ENCODE data around the gene ARGLU1. TPM values are rescaled to one million over a fixed set of nuclear protein-coding genes. Genes with fewer than 3 reads are reported as not detected.

ARGLU1 gene
- total RNA-seq, 1 donor from 2014 or later, result 56.9 TPM

DNA sequence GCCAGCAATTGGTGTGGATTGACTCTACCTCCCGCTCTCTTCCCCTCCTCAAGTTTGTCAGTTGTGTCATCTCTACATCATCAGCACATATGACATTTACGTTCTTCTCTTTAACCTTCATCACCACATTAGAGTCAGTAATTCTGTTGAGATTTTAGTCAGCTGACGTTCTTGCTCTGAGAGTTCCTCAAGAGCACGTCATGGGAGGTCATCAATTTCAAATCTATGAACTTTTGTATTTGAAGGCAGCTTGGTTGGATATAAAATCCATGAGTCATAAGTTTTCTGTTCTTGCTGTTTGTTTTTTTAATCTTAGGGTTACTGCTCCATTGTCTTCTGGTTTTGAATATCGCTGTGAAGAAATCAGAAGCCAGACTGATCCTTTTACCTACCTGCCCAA is 21.8 kb upstream of the ARGLU1 start:
- DNase-seq (ENCODE audit: low read depth) (no peak), FAIRE-seq (no peak)
- peaks cover 5% of the 10 kb centered on the region for H3K27me3 Mint-ChIP-seq (ENCODE audit: low read depth, unreplicated experiment)
- Histone ChIP-seq H2AFZ (ENCODE audit: low read depth, low read length) (no peak overlapping the region), H3K27me3 (ENCODE audit: insufficient read depth, low read length) (no peaks in the 10 kb centered on the region), H3K9ac (ENCODE audit: low read length) (no peak overlapping the region), H3K9me3 (ENCODE audit: insufficient read depth, low read depth, low read length) (peaks cover 3% of the 10 kb centered on the region), H3K4me1 (ENCODE audit: insufficient read depth, low read length) (no peaks in the 10 kb centered on the region), H3K4me2 (ENCODE audit: low read length) (no peak overlapping the region), H3K36me3 (ENCODE audit: insufficient read depth, low read length) (no peaks in the 10 kb centered on the region), H3K27ac (ENCODE audit: low read depth, low read length) (no peak overlapping the region), H4K20me1 (ENCODE audit: insufficient read depth, low read length) (no peaks in the 10 kb centered on the region), H3K4me3 (ENCODE audit: insufficient read depth, low read depth, low read length) (no peak overlapping the region), H3K79me2 (ENCODE audit: insufficient read depth, low read length) (no peaks in the 10 kb centered on the region)
- H3K4me3 Mint-ChIP-seq (ENCODE audit: unreplicated experiment), result no peak overlapping the region
- H3K9me3 Mint-ChIP-seq (ENCODE audit: unreplicated experiment), result peaks cover 15% of the 10 kb centered on the region
- no peak overlapping the region for H3K27ac Mint-ChIP-seq (ENCODE audit: unreplicated experiment)
- H3K4me1 Mint-ChIP-seq (ENCODE audit: low read depth, unreplicated experiment), result no peaks in the 10 kb centered on the region
- H3K36me3 Mint-ChIP-seq (ENCODE audit: low read depth, unreplicated experiment), result no peaks in the 10 kb centered on the region
- no peak for TF ChIP-seq EZH2 (IDR thresholded peaks at IDR 0.05; ENCODE audit: insufficient read depth, low read length)
- TF ChIP-seq CTCF (IDR thresholded peaks at IDR 0.05; ENCODE audit: insufficient read depth, low read depth, low read length), result no peak

DNA sequence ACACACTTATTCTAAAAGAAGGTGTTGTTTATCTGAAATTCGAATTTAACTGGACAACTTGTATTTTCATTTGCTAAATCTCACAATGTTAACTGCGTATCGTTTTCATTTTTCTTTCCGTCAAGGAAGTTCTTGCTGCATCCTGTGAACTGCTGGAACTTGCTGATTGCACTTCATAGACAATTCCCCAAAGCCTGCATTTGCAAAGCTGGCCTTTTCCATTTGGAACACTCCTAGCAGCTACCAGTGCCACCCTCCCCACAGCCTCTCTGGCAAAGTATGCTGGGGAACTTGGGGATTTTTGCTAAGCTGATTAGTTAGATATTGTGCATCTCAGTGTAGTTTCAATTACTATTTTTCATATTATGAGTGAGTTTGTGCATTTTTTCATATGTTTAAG is 20.4 kb upstream of the ARGLU1 start:
- no peaks in the 10 kb centered on the region for H3K36me3 ChIP-seq (ENCODE audit: insufficient read depth, low read length)
- no peak overlapping the region for H3K27ac Mint-ChIP-seq (ENCODE audit: unreplicated experiment)
- no peak overlapping the region for H3K4me2 ChIP-seq (ENCODE audit: low read length)
- TF ChIP-seq EZH2 (IDR thresholded peaks at IDR 0.05; ENCODE audit: insufficient read depth, low read length), result no peak
- no peak for TF ChIP-seq CTCF (IDR thresholded peaks at IDR 0.05; ENCODE audit: insufficient read depth, low read depth, low read length)
- no peaks in the 10 kb centered on the region for H3K4me1 ChIP-seq (ENCODE audit: insufficient read depth, low read length)
- H3K9ac ChIP-seq (ENCODE audit: low read length), result no peak overlapping the region
- H3K4me1 Mint-ChIP-seq (ENCODE audit: low read depth, unreplicated experiment), result no peaks in the 10 kb centered on the region
- H3K4me3 Mint-ChIP-seq (ENCODE audit: unreplicated experiment), result no peak overlapping the region
- H3K27ac ChIP-seq (ENCODE audit: low read depth, low read length), result no peak overlapping the region
- no peak overlapping the region for H3K4me3 ChIP-seq (ENCODE audit: insufficient read depth, low read depth, low read length)
- FAIRE-seq (no peak), DNase-seq (ENCODE audit: low read depth) (no peak)
- no peaks in the 10 kb centered on the region for H4K20me1 ChIP-seq (ENCODE audit: insufficient read depth, low read length)
- peaks cover 16% of the 10 kb centered on the region for H3K9me3 Mint-ChIP-seq (ENCODE audit: unreplicated experiment)
- H3K9me3 ChIP-seq (ENCODE audit: insufficient read depth, low read depth, low read length), result peaks cover 3% of the 10 kb centered on the region
- H3K27me3 ChIP-seq (ENCODE audit: insufficient read depth, low read length), result no peaks in the 10 kb centered on the region
- no peaks in the 10 kb centered on the region for H3K36me3 Mint-ChIP-seq (ENCODE audit: low read depth, unreplicated experiment)
- no peaks in the 10 kb centered on the region for H3K79me2 ChIP-seq (ENCODE audit: insufficient read depth, low read length)
- H2AFZ ChIP-seq (ENCODE audit: low read depth, low read length), result no peak overlapping the region
- H3K27me3 Mint-ChIP-seq (ENCODE audit: low read depth, unreplicated experiment), result peaks cover 5% of the 10 kb centered on the region

DNA sequence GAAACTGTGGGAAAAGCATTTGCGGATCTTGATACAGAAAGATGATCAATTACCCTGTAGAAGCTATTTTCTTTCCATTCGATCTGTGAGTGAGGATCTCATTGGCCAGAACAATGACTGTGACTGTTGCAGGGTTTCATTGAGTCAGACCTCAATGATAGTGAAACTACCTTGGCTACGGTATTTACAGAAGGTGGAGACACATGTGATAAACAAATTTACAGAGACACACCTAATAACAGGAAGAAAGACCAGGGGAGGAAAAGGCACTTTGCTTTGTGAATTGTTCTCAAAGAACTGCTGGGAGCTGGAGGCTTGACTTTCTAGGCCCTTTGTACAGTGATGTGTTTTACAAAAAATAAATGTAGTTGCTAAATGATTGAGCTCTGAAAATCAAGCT is 19.9 kb upstream of the ARGLU1 start:
- Histone ChIP-seq H3K9ac (ENCODE audit: low read length) (no peak overlapping the region), H3K36me3 (ENCODE audit: insufficient read depth, low read length) (no peaks in the 10 kb centered on the region), H3K27me3 (ENCODE audit: insufficient read depth, low read length) (no peaks in the 10 kb centered on the region), H3K4me3 (ENCODE audit: insufficient read depth, low read depth, low read length) (no peak overlapping the region), H3K4me1 (ENCODE audit: insufficient read depth, low read length) (no peaks in the 10 kb centered on the region), H4K20me1 (ENCODE audit: insufficient read depth, low read length) (no peaks in the 10 kb centered on the region), H3K27ac (ENCODE audit: low read depth, low read length) (no peak overlapping the region), H3K79me2 (ENCODE audit: insufficient read depth, low read length) (no peaks in the 10 kb centered on the region), H3K4me2 (ENCODE audit: low read length) (no peak overlapping the region), H3K9me3 (ENCODE audit: insufficient read depth, low read depth, low read length) (peaks cover 3% of the 10 kb centered on the region), H2AFZ (ENCODE audit: low read depth, low read length) (no peak overlapping the region)
- H3K9me3 Mint-ChIP-seq (ENCODE audit: unreplicated experiment), result peaks cover 16% of the 10 kb centered on the region
- DNase-seq (ENCODE audit: low read depth) (no peak), FAIRE-seq (no peak)
- H3K4me3 Mint-ChIP-seq (ENCODE audit: unreplicated experiment), result no peak overlapping the region
- TF ChIP-seq CTCF (IDR thresholded peaks at IDR 0.05; ENCODE audit: insufficient read depth, low read depth, low read length), result no peak
- TF ChIP-seq EZH2 (IDR thresholded peaks at IDR 0.05; ENCODE audit: insufficient read depth, low read length), result no peak
- peaks cover 5% of the 10 kb centered on the region for H3K27me3 Mint-ChIP-seq (ENCODE audit: low read depth, unreplicated experiment)
- H3K4me1 Mint-ChIP-seq (ENCODE audit: low read depth, unreplicated experiment), result no peaks in the 10 kb centered on the region
- H3K36me3 Mint-ChIP-seq (ENCODE audit: low read depth, unreplicated experiment), result no peaks in the 10 kb centered on the region
- no peak overlapping the region for H3K27ac Mint-ChIP-seq (ENCODE audit: unreplicated experiment)
